GM21381 (cell line): Measurements from ENCODE around the gene OR2V2.
"Not testable (repeated sequence)": the region's sequence is repeated elsewhere in the genome, so short reads cannot be mapped to it uniquely, and the experiment has no call there.

Source experiments
- ATAC-seq: cut with Tn5 transposase; IDR thresholded peaks from one replicate; pipeline ENCODE4 v1.9.1; 2021; ENCODE audit warnings: mild to moderate bottlenecking, moderate library complexity; ENCODE audit not compliant: unreplicated experiment

The OR2V2 gene

DNA sequence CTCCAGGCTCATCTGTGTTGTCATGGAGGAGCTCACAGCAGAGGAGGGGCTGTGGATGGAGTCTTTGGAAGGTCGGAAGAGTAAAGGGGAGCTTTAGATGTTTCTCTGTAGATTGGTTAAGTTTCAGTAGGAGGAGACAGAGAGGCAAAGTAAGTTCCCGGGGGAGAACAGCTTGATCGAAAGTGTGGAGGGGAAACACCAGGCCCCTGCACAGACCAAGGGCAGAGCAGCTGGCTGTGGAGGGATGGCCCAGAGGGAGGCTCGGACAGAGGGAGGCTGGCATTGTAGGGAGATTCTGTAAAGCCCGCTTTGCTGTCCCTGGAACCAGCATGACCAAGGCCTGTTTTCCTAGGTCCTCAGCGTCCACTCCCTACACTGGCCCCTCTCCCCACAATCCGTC lies 5.3 kb upstream of the OR2V2 start:
- no peak for ATAC-seq

DNA sequence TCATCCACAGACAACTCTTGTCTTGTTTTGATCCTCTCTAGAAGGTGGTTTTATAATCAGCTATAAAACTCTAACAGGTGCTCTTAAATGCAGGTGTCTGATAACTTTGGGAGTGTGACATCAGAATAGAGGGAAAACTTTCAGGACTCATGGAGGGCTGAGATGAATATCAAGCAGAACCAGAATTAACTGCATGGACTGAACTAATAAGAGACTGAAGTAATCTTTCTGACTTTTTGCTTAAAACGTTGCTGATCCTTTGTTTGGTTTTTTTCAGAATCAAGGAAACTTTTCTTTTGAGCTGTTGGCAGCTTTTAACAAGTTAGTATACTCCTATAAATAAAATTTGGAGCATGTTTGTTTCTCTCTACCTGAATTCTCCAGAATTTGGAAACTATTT lies 2.3 kb upstream of the OR2V2 start:
- no peak for ATAC-seq

DNA sequence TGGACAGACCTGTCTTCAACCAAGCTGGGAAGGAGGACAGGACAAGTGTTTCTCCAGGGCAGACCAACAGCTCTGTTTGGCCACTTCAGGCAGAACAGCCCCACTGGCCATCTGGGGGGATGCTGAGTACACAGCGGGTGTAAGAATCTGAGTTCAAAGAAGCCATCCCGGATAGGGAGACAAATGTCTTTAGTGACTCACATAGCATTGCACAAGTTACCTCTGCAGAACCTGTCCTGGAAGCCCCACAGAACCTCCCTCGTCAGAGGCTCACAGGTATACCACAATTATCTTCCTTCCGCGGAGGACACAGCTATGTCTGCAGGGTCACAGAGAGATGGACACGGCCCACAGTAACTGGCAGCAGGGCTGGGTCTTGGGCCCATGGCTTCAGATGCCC lies 2.0 kb downstream of the OR2V2 start:
- ATAC-seq = no peak

DNA sequence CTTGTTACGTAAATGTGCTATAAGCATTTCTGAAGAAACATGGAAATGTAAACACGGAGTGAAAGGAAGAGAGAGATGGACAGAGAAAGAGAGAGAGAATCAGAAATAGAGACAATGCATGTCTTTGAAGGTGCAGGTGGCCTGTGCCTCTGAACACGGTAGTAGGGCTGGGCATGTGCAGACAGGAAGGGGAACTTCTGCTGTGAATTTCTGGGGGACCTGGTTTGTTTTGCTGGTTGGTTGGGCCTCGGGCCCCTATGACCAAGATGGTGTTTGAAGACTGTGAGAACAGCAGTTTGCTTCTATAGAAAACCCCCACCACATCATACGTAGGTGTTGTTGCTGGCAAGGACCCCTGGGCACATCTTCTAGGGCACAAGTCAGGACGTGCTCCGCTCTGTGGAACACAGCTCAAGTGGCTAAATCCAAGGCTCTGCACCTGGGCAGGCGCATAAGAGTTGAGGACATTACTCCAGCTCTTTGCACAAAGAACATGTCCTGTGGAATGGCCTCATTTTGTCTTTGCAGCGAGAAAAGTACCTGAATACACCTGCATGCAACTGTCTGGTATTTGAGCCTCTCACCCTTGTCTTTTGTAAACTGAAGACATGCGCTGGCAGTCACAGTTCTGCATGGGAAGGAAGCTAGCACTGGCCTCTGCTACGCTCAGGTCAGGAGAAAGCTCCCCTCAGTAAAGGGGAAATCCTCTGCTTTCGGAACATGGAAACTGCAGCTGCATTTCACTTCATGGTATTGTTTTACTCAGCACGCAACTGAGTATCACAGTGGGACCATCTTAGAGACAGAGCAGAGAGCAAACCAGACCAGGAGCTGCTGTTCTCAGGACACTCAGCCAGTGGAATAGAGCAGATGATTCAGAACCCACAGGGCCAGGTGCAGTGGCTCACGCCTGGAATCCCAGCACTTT lies 2.7 kb downstream of the OR2V2 start:
- no peak for ATAC-seq

- no peak for ATAC-seq
Observed at GRCh38 chr5:181151146-181151545, 3.8 kb downstream of the OR2V2 start.

GRCh38 chr5:181152406-181152805 lies 5.0 kb downstream of the OR2V2 start:
- no peak for ATAC-seq

GRCh38 chr5:181153814-181154213 lies 6.4 kb downstream of the OR2V2 start:
- ATAC-seq = no peak

DNA sequence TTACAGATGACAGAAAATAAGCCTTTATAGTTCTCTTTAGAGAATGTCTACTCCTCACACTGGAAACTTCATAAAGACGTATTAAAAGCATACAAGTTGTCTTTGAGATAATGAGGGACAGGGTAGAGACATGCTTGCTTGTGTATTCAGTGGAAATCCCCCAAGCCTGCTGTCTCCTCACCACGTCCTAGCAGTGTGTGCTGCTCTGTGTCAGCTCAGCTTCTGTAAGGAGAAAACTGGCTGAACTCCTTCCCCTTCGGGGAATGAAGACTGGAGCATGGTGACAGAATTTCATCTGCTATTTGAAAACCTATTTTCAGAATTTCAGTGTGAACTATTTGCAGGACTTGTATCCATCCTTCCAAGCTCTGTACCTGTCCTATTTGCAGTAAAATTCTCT lies 9.4 kb downstream of the OR2V2 start:
- ATAC-seq = no peak

GRCh38 chr5:181158869-181159268 lies 11.5 kb downstream of the OR2V2 start:
- ATAC-seq = no peak

DNA sequence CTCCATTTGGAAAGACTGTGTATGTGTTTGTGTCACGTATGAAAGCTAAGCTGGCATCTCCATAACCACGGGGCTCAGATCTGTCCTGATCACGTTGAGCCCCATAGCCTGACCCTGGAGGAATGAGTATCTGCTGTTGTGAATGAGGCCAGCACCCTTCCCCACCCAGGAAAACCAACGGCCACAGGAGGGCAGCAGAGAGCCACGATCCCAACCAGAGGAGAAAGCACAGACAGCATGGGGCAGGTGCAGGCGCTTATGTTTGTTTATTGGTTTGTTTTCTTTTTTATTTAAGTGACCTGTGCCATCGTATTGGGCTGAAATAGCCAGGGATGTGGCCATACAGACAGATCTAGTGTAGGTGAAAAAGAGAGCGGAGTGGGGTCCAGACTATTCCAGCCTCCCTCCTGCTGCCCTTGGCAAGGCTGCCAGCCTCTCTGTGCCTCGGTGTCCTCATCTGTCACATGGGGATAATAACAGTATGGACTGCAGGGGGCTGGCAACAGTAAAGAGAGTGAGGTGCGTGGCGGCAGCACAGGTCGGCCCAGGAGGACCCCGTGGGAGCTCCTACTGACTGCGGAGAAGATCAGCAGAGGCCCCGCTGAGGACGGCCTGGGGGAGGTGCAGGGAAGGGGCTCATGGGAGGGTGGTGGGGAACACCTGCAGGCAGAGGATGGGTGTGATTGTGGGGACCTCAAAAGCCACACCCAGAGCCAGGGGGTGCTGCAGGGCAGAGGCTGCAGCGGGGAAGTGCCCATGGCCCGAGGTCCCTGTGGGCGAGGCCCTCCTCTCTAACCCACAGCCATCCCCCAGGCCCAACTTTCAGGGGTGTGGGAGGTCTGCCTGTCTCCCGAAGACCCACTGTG lies 12.1 kb downstream of the OR2V2 start:
- ATAC-seq = peak; percentile 74

DNA sequence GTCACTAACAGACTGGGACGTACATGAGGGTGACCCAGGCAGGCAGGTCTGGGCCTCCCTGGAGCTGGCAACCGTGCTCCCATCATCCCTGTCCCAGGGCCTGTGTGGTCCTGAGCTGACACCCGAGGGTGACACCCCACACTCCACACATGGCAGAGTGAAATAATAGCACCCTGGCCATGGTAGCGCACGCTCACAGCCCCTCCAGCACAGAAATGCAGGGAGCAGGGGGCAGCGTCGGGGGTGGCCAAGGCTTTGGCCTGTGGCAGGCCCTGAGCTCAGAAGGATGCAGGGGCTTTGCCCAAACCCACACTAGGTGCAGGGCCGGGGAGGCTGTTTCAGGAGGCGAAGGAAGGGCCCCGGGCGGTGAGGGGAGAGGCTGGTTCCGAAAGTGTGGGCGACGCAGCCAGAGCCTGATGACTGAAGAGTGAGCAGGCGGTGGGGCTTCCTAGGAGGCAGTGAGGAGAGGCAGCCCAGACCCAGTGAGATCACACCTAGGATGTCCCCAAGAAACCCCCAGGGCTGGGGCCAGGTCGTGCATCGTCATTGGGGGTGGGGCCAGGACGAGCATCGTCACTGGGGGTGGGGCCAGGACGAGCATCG lies 12.9 kb downstream of the OR2V2 start:
- no peak for ATAC-seq

- ATAC-seq = not testable (repeated sequence)
Observed at GRCh38 chr5:181160755-181161533, 13.6 kb downstream of the OR2V2 start.

DNA sequence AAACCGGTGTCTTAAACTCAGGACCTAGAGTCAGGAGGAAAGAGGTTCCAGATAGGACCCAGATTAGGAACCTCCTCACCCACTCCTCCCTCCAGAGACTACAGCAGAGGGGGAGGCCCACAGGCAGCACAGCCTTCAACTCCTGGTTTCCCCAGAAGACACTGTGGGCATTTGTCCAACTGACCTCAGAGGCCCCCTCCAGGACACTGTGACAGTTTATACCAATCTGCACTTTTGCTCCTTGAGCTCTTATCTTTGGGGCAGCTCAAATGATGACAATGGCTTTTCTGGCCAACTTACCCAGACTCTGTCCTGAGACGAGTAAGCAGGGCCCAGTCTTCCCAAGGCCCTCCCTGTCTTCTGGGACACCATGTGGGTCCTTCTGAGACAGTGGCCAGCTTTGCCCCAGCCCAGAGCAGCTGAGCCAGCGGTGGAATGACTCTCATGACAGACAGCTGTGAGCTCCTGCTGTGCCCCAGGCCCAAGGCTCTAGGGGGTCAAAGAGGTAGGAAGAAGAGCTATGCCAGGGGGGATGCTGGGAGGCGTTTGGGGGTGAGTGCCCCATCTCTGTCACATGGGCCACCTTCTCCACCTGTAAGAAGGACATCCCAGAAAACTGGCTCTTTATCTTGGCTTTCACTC lies 14.3 kb downstream of the OR2V2 start:
- no peak for ATAC-seq

- ATAC-seq = no peak
Observed at GRCh38 chr5:181163487-181164075, 16.2 kb downstream of the OR2V2 start.

- ATAC-seq = no peak
Observed at GRCh38 chr5:181164076-181164952, 16.9 kb downstream of the OR2V2 start.

DNA sequence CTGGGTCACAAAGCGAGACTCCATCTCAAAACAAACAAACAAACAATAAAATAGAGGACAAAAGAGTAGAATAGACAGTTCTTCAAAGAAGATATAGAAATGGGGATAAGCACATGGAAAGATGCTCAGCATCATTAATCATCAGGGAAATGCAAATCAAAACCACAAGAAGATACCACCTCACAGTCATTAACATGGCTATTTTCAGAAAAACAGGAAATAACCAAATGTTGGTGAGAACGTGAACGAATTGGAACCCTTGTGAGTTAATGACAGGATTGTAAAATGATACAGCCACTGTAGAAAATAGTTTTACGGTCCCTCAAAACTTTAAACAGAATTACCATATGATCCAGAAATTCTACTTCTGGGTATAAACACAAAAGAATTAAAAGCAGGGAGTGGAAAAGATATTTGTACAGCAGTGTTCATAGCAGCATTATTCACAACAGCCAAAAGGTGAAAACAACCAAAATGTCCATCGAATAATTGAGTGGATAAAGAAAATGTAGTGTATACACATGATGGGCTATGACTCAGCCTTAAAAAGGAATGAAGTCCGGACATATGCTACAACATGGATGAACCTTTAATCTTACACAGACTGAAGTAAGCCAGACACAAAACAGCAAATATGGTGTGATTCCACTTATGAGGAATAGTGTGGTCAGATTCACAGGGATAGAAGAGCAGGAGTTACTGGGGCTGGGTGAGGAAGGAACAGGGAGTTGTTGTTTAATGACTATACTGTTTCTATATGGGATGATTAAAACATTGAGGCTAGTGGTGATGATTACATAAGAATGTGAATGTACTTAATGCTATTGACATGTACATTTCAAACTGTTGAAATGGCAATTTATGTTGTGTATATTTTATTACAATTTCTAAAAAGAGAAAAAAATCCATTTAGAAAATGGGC lies 19.7 kb downstream of the OR2V2 start:
- no peak for ATAC-seq

- ATAC-seq = no peak
Observed at GRCh38 chr5:181167814-181168488, 20.6 kb downstream of the OR2V2 start.
